D721Med (cell line): ENCODE measurements around the gene PXDC1.

Source experiments
- DNase-seq: peaks from one replicate; pipeline ENCODE4 v3.0.0; 2011; ENCODE audit warnings: low spot score; ENCODE audit not compliant: insufficient read length
- FAIRE-seq: peaks from 2 replicates; lab custom pipeline; 2011; peaks lifted over from hg19 to GRCh38; lab: Jason Lieb, UNC
- CTCF ChIP-seq: IDR thresholded peaks from 2 replicates; pipeline ENCODE4 v1.5.1; 2012; ENCODE audit warnings: mild to moderate bottlenecking, control low read depth; ENCODE audit not compliant: insufficient read depth; ENCODE audit errors: missing control alignments

The PXDC1 gene

GRCh38 chr6:3781504-3781903 is 30.0 kb upstream of the PXDC1 start:
- DNase-seq (no peak), FAIRE-seq (no peak)
- no peak for TF ChIP-seq CTCF

DNA sequence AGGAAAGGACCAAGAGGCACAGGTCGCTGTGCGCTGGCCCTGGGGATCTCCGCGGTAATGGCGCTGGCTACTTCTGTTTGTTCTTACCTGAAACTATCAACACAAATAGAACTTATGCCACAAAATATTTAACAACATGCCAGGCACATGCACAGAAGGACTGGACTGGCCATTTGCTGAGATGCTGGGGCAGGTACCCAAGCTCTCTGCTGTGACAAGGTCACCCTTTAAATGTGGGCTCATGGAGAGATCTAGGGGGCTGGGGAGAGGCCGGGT is 28.0 kb upstream of the PXDC1 start:
- DNase-seq (no peak), FAIRE-seq (no peak)
- no peak for TF ChIP-seq CTCF

GRCh38 chr6:3778701-3779573 is 27.4 kb upstream of the PXDC1 start:
- FAIRE-seq = no peak
- DNase-seq = no peak
- TF ChIP-seq CTCF = no peak

- no peak for TF ChIP-seq CTCF
- no peak for DNase-seq
- FAIRE-seq = no peak
Observed at GRCh38 chr6:3777730-3778461, 26.4 kb upstream of the PXDC1 start.

GRCh38 chr6:3776881-3777507 is 25.5 kb upstream of the PXDC1 start:
- no peak for TF ChIP-seq CTCF
- no peak for DNase-seq
- FAIRE-seq = no peak

GRCh38 chr6:3775847-3776246 is 24.3 kb upstream of the PXDC1 start:
- TF ChIP-seq CTCF = no peak
- no peak for FAIRE-seq
- no peak for DNase-seq
